Esophagus squamous epithelium (tissue), 4 donors: ENCODE data around the gene PSENEN.

Experiments used
- POLR2A ChIP-seq, 4 donors: fragments of 450-650 bp; IDR thresholded peaks; one replicate each; pipeline ENCODE4 v1.6.1; 2017; ENCODE audit warnings: antibody characterized with exemption in 4 of 4, mild to moderate bottlenecking in 4 of 4, moderate library complexity in 3 of 4
- TF ChIP-seq, protein P1 (sequence below), 6 experiments: fragments of 450-650 bp in 4 of 6; fragments of 200-600 bp in 2 of 6; sonication (generic) in 2 of 6; IDR thresholded peaks; one replicate each; pipeline ENCODE4 v1.5.1; 2016 to 2019; ENCODE audit warnings: antibody characterized with exemption in 6 of 6, mild to moderate bottlenecking in 4 of 6, moderate library complexity in 4 of 6

DNA sequence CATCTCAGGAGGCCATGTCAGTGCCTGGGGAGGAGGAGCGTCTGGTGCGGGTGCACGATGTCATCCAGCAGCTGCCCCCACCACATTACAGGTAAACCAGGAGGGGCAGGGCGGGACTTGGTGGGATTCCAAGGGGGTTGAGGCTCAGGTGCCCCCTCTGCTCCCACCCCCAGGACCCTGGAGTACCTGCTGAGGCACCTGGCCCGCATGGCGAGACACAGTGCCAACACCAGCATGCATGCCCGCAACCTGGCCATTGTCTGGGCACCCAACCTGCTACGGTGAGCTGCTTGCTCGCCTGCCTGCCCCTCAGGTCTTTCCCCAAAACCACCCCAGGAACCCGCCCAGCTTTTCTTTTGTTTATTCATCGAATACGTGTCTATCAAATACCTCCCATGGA, 37.1 kb downstream of the PSENEN start:
- TF ChIP-seq, protein P1, sequence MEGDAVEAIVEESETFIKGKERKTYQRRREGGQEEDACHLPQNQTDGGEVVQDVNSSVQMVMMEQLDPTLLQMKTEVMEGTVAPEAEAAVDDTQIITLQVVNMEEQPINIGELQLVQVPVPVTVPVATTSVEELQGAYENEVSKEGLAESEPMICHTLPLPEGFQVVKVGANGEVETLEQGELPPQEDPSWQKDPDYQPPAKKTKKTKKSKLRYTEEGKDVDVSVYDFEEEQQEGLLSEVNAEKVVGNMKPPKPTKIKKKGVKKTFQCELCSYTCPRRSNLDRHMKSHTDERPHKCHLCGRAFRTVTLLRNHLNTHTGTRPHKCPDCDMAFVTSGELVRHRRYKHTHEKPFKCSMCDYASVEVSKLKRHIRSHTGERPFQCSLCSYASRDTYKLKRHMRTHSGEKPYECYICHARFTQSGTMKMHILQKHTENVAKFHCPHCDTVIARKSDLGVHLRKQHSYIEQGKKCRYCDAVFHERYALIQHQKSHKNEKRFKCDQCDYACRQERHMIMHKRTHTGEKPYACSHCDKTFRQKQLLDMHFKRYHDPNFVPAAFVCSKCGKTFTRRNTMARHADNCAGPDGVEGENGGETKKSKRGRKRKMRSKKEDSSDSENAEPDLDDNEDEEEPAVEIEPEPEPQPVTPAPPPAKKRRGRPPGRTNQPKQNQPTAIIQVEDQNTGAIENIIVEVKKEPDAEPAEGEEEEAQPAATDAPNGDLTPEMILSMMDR (IDR thresholded peaks at IDR 0.05): no peak
- TF ChIP-seq POLR2A (IDR thresholded peaks at IDR 0.05): no peak
